Activated CD4-positive, alpha-beta T cell treated with anti-CD3 and anti-CD28 coated beads, Interleukin-2, amount 50 U/mL, for 48 hours (primary cell): ENCODE data around the gene RAPGEF2.
"Not testable (repeated sequence)": the region's sequence is repeated elsewhere in the genome, so short reads cannot be mapped to it uniquely, and the experiment has no call there.

Experiments
- DNase-seq, 2 experiments: peaks; one replicate each; pipeline ENCODE4 v3.0.0-alpha.2; 2020

The RAPGEF2 gene

DNA sequence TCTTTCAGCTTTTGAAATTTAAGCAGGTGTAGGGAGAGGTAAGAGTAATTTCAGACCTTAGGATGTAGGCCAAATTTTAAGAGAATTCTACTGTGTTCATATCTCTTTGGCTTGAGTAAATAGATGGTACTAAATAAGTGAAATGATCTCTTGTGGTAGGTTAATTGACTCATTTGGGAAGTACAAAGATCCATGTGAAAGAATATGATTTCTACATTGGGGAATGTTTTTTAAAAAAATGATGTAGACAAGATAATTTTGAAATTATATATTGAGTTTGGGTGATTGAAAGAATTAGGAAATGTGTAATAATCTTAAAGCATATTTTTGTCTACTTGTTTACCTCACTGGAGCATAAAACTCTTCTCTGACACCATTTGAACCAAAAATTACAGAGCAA lies 35.6 kb downstream of the RAPGEF2 start:
- DNase-seq = no peak

GRCh38 chr4:159141193-159141592 lies 38.3 kb downstream of the RAPGEF2 start:
- no peak for DNase-seq

DNA sequence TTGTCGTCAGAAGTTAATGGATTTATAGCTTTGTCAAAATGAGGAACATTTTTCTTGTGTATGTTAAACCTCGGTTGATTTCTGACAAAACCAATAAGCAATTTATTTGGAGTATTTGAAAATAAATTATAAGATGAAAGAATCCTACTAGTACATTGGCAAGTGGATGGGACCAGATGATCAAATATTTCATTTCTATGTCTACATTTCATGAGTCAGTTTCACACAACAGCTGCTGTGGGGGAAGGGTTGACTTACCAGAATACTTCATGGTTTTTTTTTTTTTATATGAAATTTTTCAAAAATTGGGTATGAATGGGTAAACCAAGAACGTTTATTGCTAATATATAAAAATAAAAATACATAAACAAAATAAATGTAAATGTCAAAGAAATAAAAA lies 39.4 kb downstream of the RAPGEF2 start:
- DNase-seq = no peak

GRCh38 chr4:159142681-159143384 lies 40.0 kb downstream of the RAPGEF2 start:
- no peak for DNase-seq

DNA sequence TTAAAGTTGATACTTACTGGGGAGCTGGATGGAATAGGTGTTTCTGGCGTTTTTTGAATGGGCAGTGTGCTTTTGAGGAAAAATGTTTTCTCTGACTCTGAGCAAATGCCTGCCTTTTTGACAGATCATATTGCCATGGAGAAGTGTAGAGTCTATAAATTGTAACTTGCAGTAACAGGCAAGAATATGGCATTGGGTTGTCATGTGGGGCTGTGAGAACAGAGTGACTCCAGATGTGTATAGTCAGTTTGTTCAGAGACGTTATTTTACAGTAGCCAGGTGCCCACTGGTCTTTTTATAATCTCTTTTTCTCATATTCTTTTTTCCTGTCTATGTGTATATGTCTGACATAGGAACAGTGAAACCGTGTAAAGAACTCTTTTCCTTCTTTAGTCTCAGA lies 40.8 kb downstream of the RAPGEF2 start:
- DNase-seq = no peak

- DNase-seq = no peak
Observed at GRCh38 chr4:159144112-159144694, 41.3 kb downstream of the RAPGEF2 start.

- DNase-seq = no peak
Observed at GRCh38 chr4:159145318-159145991, 42.6 kb downstream of the RAPGEF2 start.

DNA sequence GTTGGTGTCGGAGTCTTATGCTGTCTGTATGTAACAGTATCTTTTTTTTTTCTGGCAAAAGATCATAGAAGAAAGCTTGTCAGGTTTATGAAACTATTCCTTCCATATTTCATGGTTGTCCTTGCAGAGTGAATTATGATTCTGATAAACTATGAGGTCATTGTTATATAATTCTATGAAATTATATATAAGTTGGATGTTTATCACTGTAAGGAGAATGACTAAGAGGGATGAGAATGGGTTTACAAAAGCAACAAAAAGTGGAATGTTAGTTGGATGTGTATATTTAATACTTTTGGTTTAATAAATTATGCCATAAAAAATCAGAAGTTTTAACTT lies 43.1 kb downstream of the RAPGEF2 start:
- DNase-seq = no peak

- no peak for DNase-seq
Observed at GRCh38 chr4:159146488-159146887, 43.6 kb downstream of the RAPGEF2 start.

GRCh38 chr4:159148441-159148840 lies 45.6 kb downstream of the RAPGEF2 start:
- no peak for DNase-seq

DNA sequence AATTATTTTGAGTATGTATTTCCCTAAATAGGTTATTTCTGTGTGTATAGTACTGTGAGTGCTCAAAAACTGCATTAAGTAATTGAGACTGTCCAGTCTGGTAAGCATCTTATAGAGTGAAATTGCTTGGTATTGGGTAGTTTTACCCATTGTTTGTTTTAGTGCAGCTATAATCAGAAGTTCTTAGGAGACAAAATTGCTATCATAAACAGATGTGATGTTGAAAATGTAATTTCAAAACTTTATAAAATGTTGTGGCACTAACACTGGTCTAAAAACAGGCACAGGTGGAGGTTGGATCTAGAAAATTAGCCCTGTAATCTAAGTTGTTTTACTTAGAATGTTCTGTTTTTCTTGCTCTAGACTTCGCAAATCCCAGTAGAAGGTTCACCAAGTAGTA lies 46.8 kb downstream of the RAPGEF2 start:
- no peak for DNase-seq

GRCh38 chr4:159150396-159150795 lies 47.5 kb downstream of the RAPGEF2 start:
- DNase-seq = no peak

GRCh38 chr4:159150821-159151390 lies 48.0 kb downstream of the RAPGEF2 start:
- no peak for DNase-seq

DNA sequence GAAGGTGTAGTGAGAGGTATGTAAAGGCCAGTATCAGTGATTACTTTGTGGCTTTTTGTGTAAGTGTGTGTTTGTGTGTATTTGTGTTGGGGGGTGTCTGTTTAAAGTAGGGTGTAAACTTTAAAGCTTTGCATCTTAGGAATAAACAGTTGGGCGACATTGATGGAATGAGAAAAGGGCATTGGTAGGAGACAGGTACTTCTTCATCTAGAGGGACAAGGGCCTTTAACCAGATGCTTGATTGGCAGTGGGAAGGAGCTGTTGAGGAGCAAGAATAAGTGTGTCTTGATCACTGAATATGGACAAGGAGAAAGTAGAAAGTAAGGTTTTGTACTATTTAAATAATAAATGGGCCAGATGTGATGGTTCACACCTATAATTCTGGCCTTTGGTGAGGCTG lies 48.8 kb downstream of the RAPGEF2 start:
- DNase-seq = no peak

- no peak for DNase-seq
Observed at GRCh38 chr4:159152181-159152580, 49.3 kb downstream of the RAPGEF2 start.

DNA sequence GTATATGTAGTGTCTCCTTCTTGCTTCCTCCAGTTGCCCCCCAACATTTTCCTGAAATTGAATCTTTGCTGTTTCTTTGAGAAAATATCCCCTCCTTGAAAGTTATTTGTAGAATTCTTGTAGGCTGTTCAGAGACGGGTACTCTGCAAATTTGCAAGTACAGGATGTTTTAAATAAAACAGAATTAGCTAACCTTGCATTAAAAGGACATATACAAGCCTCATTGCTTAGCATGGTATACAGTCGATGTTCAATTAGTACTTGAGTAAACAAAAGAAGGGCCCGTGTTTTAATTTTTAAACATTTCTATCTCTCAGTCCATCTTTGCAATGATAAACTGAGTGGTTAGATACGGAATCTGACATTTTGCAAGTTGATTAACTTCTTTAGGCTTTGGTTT lies 50.8 kb downstream of the RAPGEF2 start:
- no peak for DNase-seq

DNA sequence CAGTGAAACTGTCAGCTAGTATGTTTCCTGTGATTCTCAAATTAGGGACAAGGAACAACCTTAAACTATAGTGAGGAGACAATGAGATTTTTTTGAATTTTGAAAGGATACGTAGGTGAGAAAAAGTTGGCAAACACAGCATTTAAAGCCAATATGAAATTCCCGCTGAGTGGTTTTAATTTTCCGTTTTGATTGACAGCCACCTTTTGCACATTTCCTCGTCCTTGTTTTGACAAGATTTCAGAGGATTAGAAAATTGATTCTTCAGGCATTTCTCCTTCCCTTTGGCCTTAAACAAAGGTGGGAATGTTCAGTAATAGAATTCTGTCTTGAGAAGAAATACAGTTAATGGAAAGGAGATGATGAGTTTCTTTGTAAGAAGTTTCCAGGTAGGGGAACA lies 52.2 kb downstream of the RAPGEF2 start:
- no peak for DNase-seq

- DNase-seq = no peak
Observed at GRCh38 chr4:159158083-159158617, 55.3 kb downstream of the RAPGEF2 start.

DNA sequence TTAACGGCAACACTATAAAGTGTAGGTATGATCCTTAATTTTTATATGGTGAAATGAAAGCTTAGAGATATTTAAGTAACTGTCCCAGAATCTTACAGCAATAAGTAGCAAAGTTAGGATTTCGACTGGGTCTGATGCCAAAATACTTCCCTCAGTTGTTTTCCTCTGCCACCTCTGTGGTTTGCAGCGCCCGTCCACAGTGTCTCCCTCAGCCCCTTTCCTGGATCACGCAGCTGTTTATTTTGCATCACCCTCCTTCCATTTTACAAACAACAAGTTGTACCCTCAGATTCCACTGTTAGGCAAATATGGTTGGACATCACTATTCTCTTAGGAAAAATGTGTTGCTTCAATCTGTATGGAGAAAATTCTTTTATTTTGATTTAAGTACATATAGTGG lies 56.1 kb downstream of the RAPGEF2 start:
- no peak for DNase-seq

- DNase-seq = no peak
Observed at GRCh38 chr4:159159611-159160010, 56.7 kb downstream of the RAPGEF2 start.

GRCh38 chr4:159160242-159160641 lies 57.4 kb downstream of the RAPGEF2 start:
- no peak for DNase-seq

GRCh38 chr4:159161436-159161835 lies 58.6 kb downstream of the RAPGEF2 start:
- not testable (repeated sequence) for DNase-seq

- DNase-seq = no peak
Observed at GRCh38 chr4:159162576-159162975, 59.7 kb downstream of the RAPGEF2 start.

GRCh38 chr4:159163521-159163920 lies 60.6 kb downstream of the RAPGEF2 start:
- DNase-seq = no peak
